HEK293T (cell line): ENCODE results near the gene SSBP2.

ENCODE experiments used
- CTCF ChIA-PET: fragments of 350-600 bp; formaldehyde crosslinking; extraction: SDS; loops from one replicate; lab custom pipeline; 2021; ENCODE audit warnings: antibody characterized with exemption, inconsistent platforms; lab: Yijun Ruan, JAX
- POLR2A ChIA-PET: fragments of 350-600 bp; formaldehyde crosslinking; extraction: SDS; loops from one replicate; lab custom pipeline; 2020; ENCODE audit warnings: antibody characterized with exemption, inconsistent platforms; lab: Yijun Ruan, JAX
- DNase-seq: peaks from one replicate; pipeline ENCODE4 v3.0.0; 2012; ENCODE audit warnings: mixed read lengths; ENCODE audit errors: extremely low spot score
- ARNT ChIP-seq: fragments of 450-650 bp; IDR thresholded peaks from 2 replicates; pipeline ENCODE4 v1.6.1; 2017; ENCODE audit warnings: mild to moderate bottlenecking
- BHLHE40 ChIP-seq: fragments of 450-650 bp; IDR thresholded peaks from 2 replicates; pipeline ENCODE4 v1.6.1; 2016; ENCODE audit warnings: mild to moderate bottlenecking, moderate library complexity, borderline replicate concordance
- CTBP1 ChIP-seq: fragments of 450-650 bp; IDR thresholded peaks from 2 replicates; pipeline ENCODE4 v1.6.1; 2016; ENCODE audit warnings: borderline replicate concordance
- ELF4 ChIP-seq: fragments of 450-650 bp; IDR thresholded peaks from 2 replicates; pipeline ENCODE4 v1.6.1; 2017; ENCODE audit warnings: antibody characterized with exemption
- FOXA1 ChIP-seq: fragments of 450-650 bp; IDR thresholded peaks from 2 replicates; pipeline ENCODE4 v1.6.1; 2016; ENCODE audit warnings: mild to moderate bottlenecking
- FOXK2 ChIP-seq: fragments of 450-650 bp; IDR thresholded peaks from 2 replicates; pipeline ENCODE4 v1.6.1; 2016; ENCODE audit warnings: mild to moderate bottlenecking
- FOXM1 ChIP-seq: fragments of 450-650 bp; IDR thresholded peaks from 2 replicates; pipeline ENCODE4 v1.6.1; 2017; ENCODE audit warnings: mild to moderate bottlenecking, borderline replicate concordance
- HDGF ChIP-seq: fragments of 450-650 bp; IDR thresholded peaks from 2 replicates; pipeline ENCODE4 v1.6.1; 2017; ENCODE audit warnings: antibody characterized with exemption, borderline replicate concordance
- L3MBTL2 ChIP-seq: fragments of 450-650 bp; conservative IDR thresholded peaks from 2 replicates; pipeline ENCODE4 v1.6.1; 2016; ENCODE audit warnings: mild to moderate bottlenecking
- LEF1 ChIP-seq: fragments of 450-650 bp; IDR thresholded peaks from 2 replicates; pipeline ENCODE4 v1.6.1; 2017; ENCODE audit warnings: mild to moderate bottlenecking, borderline replicate concordance
- NFRKB ChIP-seq: fragments of 450-650 bp; IDR thresholded peaks from 2 replicates; pipeline ENCODE4 v1.6.1; 2016; ENCODE audit warnings: mild to moderate bottlenecking, moderate library complexity
- PKNOX1 ChIP-seq: fragments of 450-650 bp; IDR thresholded peaks from 2 replicates; pipeline ENCODE4 v1.6.1; 2016
- SP1 ChIP-seq: fragments of 450-650 bp; IDR thresholded peaks from 2 replicates; pipeline ENCODE4 v1.6.1; 2017
- SUZ12 ChIP-seq: fragments of 450-650 bp; IDR thresholded peaks from 2 replicates; pipeline ENCODE4 v1.6.1; 2016; ENCODE audit warnings: mild to moderate bottlenecking
- TARDBP ChIP-seq: fragments of 450-650 bp; IDR thresholded peaks from 2 replicates; pipeline ENCODE4 v1.6.1; 2016
- ZNF384 ChIP-seq: fragments of 450-650 bp; IDR thresholded peaks from 2 replicates; pipeline ENCODE4 v1.6.1; 2016

SSBP2 gene

GRCh38 chr5:81405126-81405891, 345.6 kb downstream of the SSBP2 start:
- ChIA-PET POLR2A (no interaction called here), CTCF (no interaction called here)
- TF ChIP-seq CTBP1 (no peak), SP1 (no peak), BHLHE40 (no peak), ZNF384 (no peak), ELF4 (no peak), NFRKB (no peak), HDGF (no peak), PKNOX1 (no peak), FOXM1 (no peak), TARDBP (no peak), FOXA1 (no peak), SUZ12 (no peak), L3MBTL2 (no peak), FOXK2 (no peak)
- no peak for DNase-seq

- TF ChIP-seq CTBP1 (no peak), PKNOX1 (peak; percentile 22; the same call in 1 of the 2 replicates)
- DNase-seq = no peak
- CTCF ChIA-PET = no interaction called here
Observed at GRCh38 chr5:81402192-81402930, 348.5 kb downstream of the SSBP2 start.

GRCh38 chr5:81401266-81401665, 349.6 kb downstream of the SSBP2 start:
- no peak for TF ChIP-seq L3MBTL2
- DNase-seq = no peak
- ChIA-PET CTCF (no interaction called here), POLR2A (no interaction called here)

More at GRCh38 chr5:81402192-81402930, 348.5 kb downstream of the SSBP2 start:
- POLR2A ChIA-PET = no interaction called here

GRCh38 chr5:81400375-81400774, 350.5 kb downstream of the SSBP2 start:
- CTCF ChIA-PET = no interaction called here
- DNase-seq = no peak
- TF ChIP-seq ELF4 (no peak), FOXA1 (no peak), SP1 (no peak), FOXK2 (no peak), ARNT (no peak), NFRKB (no peak), TARDBP (no peak), SUZ12 (no peak), BHLHE40 (no peak), L3MBTL2 (no peak), CTBP1 (no peak), ZNF384 (no peak), HDGF (no peak), FOXM1 (no peak), PKNOX1 (no peak), LEF1 (no peak)
- POLR2A ChIA-PET = no interaction called here

GRCh38 chr5:81398741-81399140, 352.2 kb downstream of the SSBP2 start:
- no peak for DNase-seq
- TF ChIP-seq FOXK2 (no peak), LEF1 (no peak), L3MBTL2 (no peak), SUZ12 (no peak), CTBP1 (no peak), NFRKB (no peak), PKNOX1 (no peak), ELF4 (no peak)
- ChIA-PET POLR2A (no interaction called here), CTCF (no interaction called here)

GRCh38 chr5:81397176-81397575, 353.7 kb downstream of the SSBP2 start:
- ChIA-PET POLR2A (no interaction called here), CTCF (interaction anchor here (0.7 kb wide), 1 partner anchor 865 kb away, joined by 3 read pairs; no protein-coding TSS in a partner anchor)
- DNase-seq = no peak
- TF ChIP-seq ZNF384 (no peak), HDGF (no peak), ARNT (no peak)
